Islet precursor cell (in vitro differentiated cells): ENCODE data around the gene GNA15.
"Not testable (repeated sequence)": the region's sequence is repeated elsewhere in the genome, so short reads cannot be mapped to it uniquely, and the experiment has no call there.

ENCODE experiments used
- DNase-seq: peaks from one replicate; pipeline ENCODE4 v3.0.0-alpha.2; 2018

The GNA15 gene

DNA sequence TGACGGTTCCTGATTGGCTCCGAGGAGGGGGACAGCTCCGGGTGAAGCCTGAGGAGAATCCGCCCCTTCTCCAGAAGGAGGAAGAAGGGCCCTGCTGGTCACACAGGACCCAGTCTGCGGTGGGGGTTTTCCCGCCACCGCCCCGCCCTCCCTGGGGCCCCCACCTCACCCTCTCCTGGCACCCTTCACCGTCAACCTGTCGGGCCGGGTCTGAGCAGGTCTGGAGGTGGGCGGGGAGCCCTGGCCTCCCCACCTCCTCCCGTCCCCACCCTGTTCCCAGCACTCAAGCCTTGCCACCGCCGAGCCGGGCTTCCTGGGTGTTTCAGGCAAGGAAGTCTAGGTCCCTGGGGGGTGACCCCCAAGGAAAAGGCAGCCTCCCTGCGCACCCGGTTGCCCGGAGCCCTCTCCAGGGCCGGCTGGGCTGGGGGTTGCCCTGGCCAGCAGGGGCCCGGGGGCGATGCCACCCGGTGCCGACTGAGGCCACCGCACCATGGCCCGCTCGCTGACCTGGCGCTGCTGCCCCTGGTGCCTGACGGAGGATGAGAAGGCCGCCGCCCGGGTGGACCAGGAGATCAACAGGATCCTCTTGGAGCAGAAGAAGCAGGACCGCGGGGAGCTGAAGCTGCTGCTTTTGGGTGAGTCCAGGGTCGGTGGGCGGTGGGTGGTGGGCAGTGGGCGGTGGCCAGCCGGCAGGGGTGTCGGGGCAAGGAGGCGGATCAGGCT, at the start of gene GNA15:
Gene GNA15 (plus strand): TSS at position 73 of the 723 bp plus-strand sequence. CDS start 418 bp downstream, at position 491.
- DNase-seq = no peak

DNA sequence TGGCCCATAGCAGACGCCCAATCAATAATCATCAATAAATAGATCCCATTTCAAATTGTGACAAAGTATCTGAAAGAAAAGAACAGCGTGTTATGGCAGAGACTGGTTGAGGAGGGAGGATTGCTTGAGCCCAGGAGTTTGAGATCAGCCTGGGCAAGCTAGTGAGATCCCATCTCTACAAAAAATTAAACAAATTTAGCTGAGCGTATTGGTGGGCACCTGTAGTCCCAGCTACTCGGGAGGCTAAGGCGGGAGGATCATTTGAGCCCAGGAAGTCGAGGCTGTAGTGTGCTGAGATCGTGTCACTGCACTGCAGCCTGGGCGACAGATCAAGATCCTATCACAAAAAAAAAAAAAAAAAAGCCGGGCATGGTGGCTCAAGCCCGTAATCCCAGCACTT, 48.1 kb upstream of the GNA15 start:
- no peak for DNase-seq

DNA sequence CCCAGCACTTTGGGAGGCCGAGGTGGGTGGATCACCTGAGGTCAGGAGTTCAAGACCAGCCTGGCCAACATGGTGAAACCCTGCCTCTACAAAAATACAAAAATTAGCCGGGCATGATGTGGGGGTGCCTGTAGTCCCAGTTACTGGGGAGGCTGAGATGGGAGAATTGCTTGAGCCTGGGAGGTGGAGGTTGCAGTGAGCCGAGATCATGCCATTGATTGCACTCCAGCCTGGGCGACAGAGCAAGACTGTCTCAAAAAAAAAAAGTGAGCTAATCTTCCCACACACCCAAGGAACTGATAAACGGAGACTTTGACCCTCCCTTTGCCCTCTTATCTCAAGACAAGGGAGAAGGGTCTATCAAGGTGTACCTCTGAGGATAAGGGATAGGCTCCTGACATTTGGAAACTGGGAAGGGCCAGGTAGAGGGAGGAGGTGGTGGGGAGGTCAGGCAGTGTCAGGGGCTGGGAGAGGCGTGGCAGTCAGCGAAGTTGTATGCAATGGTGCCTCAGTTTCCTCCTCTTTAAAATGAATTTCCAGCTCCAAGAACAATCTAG, 46.5 kb upstream of the GNA15 start:
- not testable (repeated sequence) for DNase-seq

GRCh38 chr19:3094601-3095440, 41.0 kb upstream of the GNA15 start:
- peak; percentile 59 for DNase-seq

DNA sequence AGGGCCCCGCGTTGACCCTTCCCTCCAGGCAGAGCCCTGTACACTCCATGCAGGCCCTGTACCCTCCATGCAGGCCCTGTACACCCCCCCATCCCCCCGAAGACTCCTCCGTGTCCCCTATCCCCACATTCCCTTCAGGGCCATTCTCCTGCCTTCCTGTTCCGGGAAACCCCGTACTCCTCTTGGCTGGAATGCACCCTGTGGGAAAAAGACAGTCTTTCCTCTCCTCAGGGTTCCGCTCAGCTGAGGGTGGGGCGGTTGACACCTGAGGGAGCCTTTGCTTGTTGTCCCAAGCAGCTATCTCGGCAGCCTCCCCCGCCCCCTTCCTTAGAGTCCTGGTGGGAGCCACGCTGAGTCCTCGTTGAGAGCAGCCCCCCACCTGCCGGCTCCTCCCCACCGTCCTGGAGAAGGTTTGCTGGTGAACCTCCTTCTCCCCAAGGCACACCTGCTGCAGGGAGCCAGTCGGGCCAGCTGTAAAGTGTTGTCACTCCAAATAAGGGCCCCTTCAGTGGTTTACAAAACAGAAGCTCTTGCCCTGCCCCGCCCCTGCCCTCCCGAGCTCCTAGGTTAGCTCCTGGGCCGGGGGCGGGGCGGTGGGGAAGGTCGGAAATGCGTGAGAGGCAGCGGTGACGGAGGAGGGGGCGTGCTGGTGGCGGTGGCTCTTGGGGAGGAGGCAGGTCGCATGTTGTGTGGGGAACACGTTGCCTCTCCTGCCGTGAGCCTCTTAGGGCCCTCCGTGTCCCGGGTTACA, 40.2 kb upstream of the GNA15 start:
- peak; percentile 88 for DNase-seq

GRCh38 chr19:3096267-3096901, 39.4 kb upstream of the GNA15 start:
- DNase-seq = peak; percentile 51

GRCh38 chr19:3096902-3097326, 38.9 kb upstream of the GNA15 start:
- peak; percentile 45 for DNase-seq

GRCh38 chr19:3097442-3097871, 38.4 kb upstream of the GNA15 start:
- no peak for DNase-seq

DNA sequence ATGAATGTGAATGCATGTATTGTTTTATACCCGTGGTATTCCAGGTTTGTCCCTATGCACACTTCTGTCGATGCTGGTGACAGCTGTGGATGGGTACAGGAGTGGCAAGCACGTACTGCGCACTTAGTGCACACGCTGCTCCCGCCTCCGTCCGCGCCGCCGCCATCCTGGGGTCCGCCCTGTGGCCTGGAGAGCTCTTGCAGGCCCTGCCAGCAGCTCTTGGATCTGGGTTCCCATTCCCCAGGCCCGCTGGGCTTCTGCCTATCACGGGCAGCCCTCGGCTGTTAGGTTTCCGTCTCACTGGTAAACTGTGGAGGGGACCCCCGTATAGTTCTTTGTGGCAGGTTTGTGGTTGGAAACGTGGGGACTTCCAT, 37.7 kb upstream of the GNA15 start:
- DNase-seq = no peak

DNA sequence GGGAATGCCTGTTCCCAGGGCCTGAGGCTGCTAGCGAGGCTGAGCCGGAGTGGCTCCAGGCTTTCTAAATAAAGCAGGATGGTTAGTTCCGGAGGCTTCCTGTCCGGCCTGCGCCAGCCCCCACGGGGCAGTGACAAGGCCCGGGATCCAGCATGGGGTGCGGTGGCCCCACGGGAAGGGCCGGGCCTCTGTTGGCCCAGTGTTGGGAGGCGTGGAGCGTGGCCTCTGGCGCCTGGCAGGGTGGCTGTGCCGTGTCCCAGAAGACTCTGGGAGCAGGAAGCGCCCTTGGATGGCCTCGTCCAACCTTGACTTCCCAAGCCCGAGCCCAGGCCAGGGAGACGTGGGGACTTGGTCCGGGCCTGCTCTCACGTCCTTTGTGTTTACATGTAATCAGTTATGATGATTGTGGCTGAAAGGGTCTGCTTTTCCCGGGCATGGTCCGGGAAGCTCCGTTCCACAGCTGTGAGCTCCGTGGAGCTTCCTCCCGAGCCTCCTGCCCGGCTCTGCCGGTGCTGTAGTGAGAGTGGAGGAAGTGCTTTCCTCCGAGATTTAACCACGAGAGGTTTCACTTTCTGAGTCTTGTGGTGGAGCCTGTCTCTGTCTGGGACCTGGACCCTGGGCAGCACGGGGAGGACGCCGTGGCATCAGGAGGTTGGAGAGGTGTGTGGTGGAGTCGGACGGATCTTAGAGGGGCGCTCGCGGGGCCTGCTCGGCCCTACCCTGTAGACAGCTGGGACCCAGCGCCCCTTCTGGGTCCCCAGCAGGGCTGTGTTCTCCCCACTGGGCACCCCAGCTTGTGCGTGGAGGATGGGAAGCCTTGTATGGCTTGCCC, 37.1 kb upstream of the GNA15 start:
- no peak for DNase-seq

DNA sequence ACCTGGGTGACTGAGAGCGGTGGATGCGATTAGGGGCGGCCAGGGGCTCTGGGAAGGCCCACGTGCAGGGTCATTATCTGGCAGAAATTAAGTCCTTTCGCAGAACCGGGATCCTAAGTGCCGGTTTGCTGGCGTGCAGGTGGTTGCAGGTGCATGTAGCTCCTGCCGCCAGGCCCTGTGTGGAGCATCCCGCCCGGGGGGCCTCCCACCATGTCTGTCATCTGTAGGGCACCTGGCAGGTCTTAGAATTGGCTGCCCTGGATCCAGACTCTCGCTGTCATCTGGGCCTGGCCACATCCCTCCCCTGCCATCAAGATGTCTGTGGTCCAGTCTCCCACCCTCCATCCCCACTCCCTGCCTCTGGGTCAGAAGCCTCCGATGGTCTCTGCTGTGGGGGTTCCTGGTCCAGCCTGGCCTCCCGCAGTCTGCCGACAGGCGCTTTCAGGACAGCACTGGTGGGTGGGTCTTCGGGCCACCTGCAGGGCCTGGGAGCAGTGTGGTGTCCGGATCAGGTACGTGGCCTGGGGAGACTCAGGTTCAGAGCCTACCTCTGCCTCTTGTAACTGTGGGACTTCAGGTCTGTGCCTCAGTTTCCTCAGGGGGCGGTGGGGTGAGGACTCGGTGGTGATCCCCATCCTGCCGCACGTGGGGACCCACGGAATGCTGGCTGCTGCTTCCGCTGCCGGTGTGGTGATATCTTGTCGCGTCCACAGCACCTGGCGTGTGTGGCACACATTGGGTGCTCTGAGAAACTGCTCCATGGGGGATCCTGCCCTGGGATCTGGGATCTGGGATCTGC, 36.3 kb upstream of the GNA15 start:
- no peak for DNase-seq

DNA sequence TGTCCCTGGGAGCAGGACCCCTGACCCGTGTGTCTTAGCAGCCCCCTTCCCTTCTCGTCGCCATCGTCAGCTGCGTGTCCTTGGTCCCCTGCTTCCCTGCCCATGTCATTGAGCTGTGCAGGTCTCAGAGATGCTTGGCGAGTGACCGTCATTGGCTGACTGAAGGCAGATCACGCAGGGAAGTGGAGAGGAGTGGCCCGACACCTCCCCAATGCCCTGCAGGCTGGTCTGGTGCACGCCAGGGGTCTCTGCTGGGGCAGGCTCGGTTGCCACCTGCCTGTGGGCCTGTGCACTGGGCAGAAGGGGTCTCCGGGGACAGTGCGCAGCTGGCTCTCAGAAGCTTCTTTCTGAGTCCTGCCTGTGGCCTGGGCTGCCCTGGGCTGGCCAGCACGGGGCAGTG, 35.5 kb upstream of the GNA15 start:
- no peak for DNase-seq

GRCh38 chr19:3100747-3101730, 34.8 kb upstream of the GNA15 start:
- DNase-seq = no peak

GRCh38 chr19:3102239-3103140, 33.3 kb upstream of the GNA15 start:
- no peak for DNase-seq

DNA sequence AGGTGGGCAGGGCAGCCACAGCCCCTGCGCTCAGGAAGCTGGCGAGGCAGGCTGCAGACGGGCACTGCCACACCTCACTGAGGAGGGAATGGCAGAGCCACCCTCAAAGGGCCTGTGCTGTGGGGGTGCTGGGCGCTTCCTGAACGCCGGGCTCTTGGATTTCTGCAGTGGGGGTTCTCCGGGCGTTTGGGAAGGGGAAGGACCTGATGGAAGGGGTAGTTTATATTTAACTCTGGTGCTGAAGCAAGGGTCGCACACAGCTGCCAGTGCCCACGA, 31.2 kb upstream of the GNA15 start:
- no peak for DNase-seq

DNA sequence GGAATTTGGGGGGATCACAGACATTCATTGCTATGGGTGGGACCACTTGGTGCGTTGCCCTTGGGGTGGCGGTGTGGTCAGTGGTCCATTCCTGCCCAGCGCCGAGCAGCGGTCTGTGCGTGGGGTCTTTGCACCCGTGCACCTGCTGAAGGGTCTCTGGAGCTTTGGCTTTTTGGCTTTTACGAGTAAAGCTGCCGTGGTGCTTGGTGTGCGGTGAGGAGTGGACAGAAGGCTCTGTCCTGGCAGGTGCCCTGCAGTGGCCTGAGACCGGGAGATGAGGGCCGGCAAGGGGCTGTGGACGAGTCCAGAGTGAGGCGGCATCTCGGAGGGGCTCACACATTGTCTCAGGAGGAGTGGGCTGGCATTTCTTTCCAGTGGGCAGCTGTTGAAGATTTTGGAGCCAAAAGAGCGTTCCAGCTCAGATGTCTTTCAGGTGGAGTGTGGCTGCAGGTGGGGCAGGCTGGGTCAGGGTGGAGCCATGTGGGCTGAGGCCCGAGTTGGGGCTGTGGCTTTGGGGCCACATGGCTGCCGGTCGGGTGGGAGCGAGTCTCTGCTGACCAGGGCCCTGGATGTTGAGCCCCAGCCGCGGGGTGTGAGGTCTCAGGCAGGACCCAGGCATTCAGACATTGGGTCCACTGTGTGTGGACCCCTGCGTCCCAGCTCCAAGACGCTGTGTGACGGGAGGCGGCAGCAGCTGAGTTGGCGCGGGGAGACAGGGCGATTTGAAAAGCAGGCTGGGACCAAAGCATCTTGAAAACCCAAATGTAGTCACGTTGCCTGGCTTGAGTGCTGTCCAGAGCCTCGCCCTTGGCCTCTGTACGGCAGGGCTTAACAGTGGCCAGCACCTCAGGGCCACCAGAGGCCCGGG, 30.0 kb upstream of the GNA15 start:
- no peak for DNase-seq

- DNase-seq = no peak
These were observed 29.2 kb upstream of the GNA15 start for GRCh38 chr19:3106509-3107141.
